OCI-LY3 (cell line): ENCODE results near the gene RNASE12.
"Not testable (repeated sequence)": the region's sequence is repeated elsewhere in the genome, so short reads cannot be mapped to it uniquely, and the experiment has no call there.

ENCODE experiments used
- H2AFZ ChIP-seq: fragments of 200-600, 300-600 bp; shearing (Covaris generic); 2 replicates; pipeline ENCODE4 v1.6.0; 2014; ENCODE audit warnings: antibody characterized with exemption, low read depth, low read length
- H3K27ac ChIP-seq: fragments of 200-600, 300-600 bp; sonication (generic); 2 replicates; pipeline ENCODE4 v1.5.1; 2014; ENCODE audit warnings: mild to moderate bottlenecking, low read length, moderate library complexity, mixed read lengths
- H3K27me3 ChIP-seq: fragments of 200-600, 300-600 bp; sonication (generic); 2 replicates; pipeline ENCODE4 v1.6.1; 2014; ENCODE audit warnings: low read depth, low read length, mixed read lengths
- H3K36me3 ChIP-seq: fragments of 200-600, 300-600 bp; sonication (generic); replicated peaks from 2 replicates; pipeline ENCODE3; 2014; ENCODE audit warnings: low read depth, low read length, mixed read lengths
- H3K4me1 ChIP-seq: fragments of 300-600, 200-600 bp; sonication (generic); 2 replicates; pipeline ENCODE4 v1.6.1; 2014; ENCODE audit warnings: low read length, mixed read lengths
- H3K4me2 ChIP-seq: fragments of 200-600, 300-600 bp; sonication (generic); 2 replicates; pipeline ENCODE4 v1.6.1; 2014; ENCODE audit warnings: low read length, mixed read lengths
- H3K4me3 ChIP-seq: fragments of 300-600, 200-600 bp; sonication (generic); 2 replicates; pipeline ENCODE4 v1.5.1; 2014; ENCODE audit warnings: antibody characterized with exemption, mild to moderate bottlenecking, low read length, moderate library complexity
- H3K79me2 ChIP-seq: fragments of 300-600, 200-600 bp; shearing (Covaris generic); 2 replicates; pipeline ENCODE4 v1.6.1; 2014; ENCODE audit warnings: mild to moderate bottlenecking, low read length, mixed read lengths
- H3K9ac ChIP-seq: fragments of 300-600, 200-600 bp; shearing (Covaris generic); 2 replicates; pipeline ENCODE4 v1.6.0; 2014; ENCODE audit warnings: mild to moderate bottlenecking, low read length, moderate library complexity
- H3K9me3 ChIP-seq: fragments of 200-600, 300-600 bp; shearing (Covaris generic); 2 replicates; pipeline ENCODE4 v1.6.1; 2014; ENCODE audit warnings: low read length, mixed read lengths; ENCODE audit not compliant: insufficient read depth
- H4K20me1 ChIP-seq: fragments of 200-600, 300-600 bp; sonication (generic); 2 replicates; pipeline ENCODE4 v1.6.1; 2016; ENCODE audit warnings: low read length, mixed read lengths; ENCODE audit not compliant: insufficient read depth
- EZH2phosphoT487 ChIP-seq: fragments of 200-600 bp; shearing (Covaris generic); IDR thresholded peaks from 2 replicates; pipeline ENCODE4 v1.6.1; 2018; ENCODE audit warnings: antibody characterized with exemption, mixed run types, low read depth
- TF ChIP-seq, protein P1 (sequence below): fragments of 200-600, 300-600 bp; sonication (generic); IDR thresholded peaks from 2 replicates; pipeline ENCODE4 v1.5.1; 2014; ENCODE audit warnings: antibody characterized with exemption, low read length, low read depth

Gene RNASE12

DNA sequence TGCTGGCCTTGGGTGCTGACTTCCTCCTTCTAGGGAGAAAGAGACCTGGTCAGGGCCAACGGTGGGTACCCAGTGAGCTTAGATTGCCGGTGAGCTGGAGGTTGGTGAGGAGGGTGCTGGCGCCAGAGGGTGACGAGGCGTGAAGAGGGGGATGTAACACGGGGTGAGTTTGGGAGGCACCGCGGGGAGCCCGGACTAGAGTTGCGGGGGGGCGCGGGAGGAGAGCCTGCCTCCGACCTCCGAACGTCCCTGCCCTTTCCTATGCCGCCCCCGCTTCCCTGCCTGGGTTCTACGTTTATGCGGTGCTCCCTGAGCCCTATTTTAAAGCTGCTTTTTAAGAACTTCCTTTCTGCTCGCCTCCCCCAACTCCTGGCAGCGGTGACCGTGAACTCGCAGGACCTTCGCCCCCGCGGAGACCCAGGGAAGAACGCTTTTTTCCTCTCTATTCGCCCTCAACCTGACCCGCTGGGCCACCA, 31.7 kb upstream of the RNASE12 start:
- Histone ChIP-seq H3K4me3 (peak overlapping the region; percentile 79), H2AFZ (peak overlapping the region; percentile 97), H3K27ac (no peak overlapping the region), H3K36me3 (no peaks in the 10 kb centered on the region), H3K9me3 (no peaks in the 10 kb centered on the region), H3K4me2 (peak overlapping the region; percentile 72), H3K4me1 (peaks cover 20% of the 10 kb centered on the region), H3K79me2 (no peaks in the 10 kb centered on the region), H3K27me3 (peaks cover 3% of the 10 kb centered on the region; the same call in 1 of the 2 replicates), H3K9ac (peak overlapping the region; percentile 69), H4K20me1 (no peaks in the 10 kb centered on the region)
- TF ChIP-seq, protein P1, sequence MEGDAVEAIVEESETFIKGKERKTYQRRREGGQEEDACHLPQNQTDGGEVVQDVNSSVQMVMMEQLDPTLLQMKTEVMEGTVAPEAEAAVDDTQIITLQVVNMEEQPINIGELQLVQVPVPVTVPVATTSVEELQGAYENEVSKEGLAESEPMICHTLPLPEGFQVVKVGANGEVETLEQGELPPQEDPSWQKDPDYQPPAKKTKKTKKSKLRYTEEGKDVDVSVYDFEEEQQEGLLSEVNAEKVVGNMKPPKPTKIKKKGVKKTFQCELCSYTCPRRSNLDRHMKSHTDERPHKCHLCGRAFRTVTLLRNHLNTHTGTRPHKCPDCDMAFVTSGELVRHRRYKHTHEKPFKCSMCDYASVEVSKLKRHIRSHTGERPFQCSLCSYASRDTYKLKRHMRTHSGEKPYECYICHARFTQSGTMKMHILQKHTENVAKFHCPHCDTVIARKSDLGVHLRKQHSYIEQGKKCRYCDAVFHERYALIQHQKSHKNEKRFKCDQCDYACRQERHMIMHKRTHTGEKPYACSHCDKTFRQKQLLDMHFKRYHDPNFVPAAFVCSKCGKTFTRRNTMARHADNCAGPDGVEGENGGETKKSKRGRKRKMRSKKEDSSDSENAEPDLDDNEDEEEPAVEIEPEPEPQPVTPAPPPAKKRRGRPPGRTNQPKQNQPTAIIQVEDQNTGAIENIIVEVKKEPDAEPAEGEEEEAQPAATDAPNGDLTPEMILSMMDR = no peak
- no peak for TF ChIP-seq EZH2phosphoT487

DNA sequence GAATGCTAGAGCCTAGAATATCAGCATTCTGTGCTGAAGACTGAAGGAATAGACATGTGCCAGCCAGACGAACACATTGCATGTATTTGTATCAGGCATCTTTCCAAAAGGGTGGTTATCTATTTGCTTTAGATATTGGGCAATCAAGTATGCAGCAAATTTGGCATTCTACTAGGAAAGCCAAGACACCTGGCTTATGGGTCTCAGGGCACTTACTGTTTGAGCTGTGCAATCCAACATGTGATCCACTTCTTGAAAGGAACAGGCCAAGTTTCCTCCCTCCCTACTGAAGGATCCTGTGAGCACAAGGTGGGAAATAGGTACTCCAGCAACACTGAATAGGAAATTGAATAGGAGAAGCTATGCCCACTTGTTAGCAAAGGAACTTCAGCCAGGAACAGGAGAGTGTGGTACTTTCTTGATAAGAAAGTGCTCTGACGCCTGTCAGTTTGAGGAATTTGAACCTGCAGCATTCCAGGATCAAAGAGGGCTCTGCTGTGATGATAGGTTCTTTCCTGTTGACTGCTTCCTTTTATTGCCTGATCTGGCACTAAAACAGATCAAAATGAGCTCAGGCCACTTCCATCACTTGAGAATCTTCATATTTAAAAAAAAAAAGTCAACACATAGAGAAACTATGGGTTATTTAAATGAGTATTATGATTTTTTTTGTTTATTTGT, 29.8 kb upstream of the RNASE12 start:
- no peak overlapping the region for H3K27ac ChIP-seq
- no peaks in the 10 kb centered on the region for H3K9me3 ChIP-seq
- no peak overlapping the region for H3K4me3 ChIP-seq
- no peak overlapping the region for H2AFZ ChIP-seq
- H3K79me2 ChIP-seq = no peaks in the 10 kb centered on the region
- H4K20me1 ChIP-seq = no peaks in the 10 kb centered on the region
- no peak overlapping the region for H3K9ac ChIP-seq
- H3K27me3 ChIP-seq = no peaks in the 10 kb centered on the region
- no peaks in the 10 kb centered on the region for H3K36me3 ChIP-seq
- no peak overlapping the region for H3K4me2 ChIP-seq
- H3K4me1 ChIP-seq = peaks cover 23% of the 10 kb centered on the region
- TF ChIP-seq, protein P1 = no peak
- no peak for TF ChIP-seq EZH2phosphoT487

DNA sequence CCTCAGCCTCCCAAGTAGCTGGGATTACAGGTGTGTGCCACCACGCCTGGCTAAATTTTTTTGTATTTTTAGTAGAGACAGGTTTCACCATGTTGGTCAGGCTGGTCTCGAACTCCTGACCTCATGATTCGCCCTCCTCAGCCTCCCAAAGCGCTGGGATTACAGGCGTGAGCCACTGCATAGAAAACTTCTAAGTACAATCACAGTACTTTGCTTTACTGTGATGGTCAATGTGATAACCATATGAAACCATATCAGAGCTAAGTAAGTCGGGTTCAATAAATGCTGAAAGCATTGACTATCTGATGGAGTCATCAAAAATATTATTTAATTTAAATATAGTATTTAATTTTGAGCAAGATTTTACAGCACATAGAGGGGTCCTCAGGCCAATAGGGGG, 28.5 kb upstream of the RNASE12 start:
- not testable (repeated sequence) for H3K4me2 ChIP-seq, H3K36me3 ChIP-seq, H3K27ac ChIP-seq, H3K9me3 ChIP-seq, H3K79me2 ChIP-seq, H3K27me3 ChIP-seq, H3K4me3 ChIP-seq, H3K9ac ChIP-seq, H2AFZ ChIP-seq, H4K20me1 ChIP-seq
- peaks cover 28% of the 10 kb centered on the region for H3K4me1 ChIP-seq

DNA sequence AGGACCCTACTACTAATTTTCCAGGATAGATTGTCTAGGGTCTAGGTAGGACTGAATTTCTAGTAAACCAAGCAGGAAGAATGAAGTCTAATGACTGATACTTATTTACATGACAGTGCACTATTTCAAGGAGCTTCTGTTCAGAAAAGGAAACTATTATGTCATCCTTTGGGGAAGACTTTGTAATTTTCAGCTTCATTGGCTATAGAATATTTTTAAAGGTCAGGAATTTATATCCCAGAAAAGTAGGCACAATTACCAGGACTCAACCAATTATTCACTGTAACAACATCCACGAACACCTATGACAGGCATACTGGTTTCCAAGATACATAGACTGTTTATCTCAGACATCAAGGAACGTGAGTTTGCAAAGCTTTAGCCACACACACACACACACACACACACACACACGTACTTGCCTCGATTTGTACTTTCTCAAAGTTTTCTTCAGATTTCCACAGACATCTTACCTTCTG, 27.1 kb upstream of the RNASE12 start:
- peak overlapping the region; percentile 13 for H3K4me2 ChIP-seq
- TF ChIP-seq, protein P1 = no peak
- no peak for TF ChIP-seq EZH2phosphoT487
- no peak overlapping the region for H3K27ac ChIP-seq

More for the DNA sequence above, 27.1 kb upstream of the RNASE12 start:
- Histone ChIP-seq H3K27me3 (no peaks in the 10 kb centered on the region), H3K9me3 (no peaks in the 10 kb centered on the region), H4K20me1 (no peaks in the 10 kb centered on the region), H3K36me3 (no peaks in the 10 kb centered on the region), H3K4me3 (no peak overlapping the region), H3K9ac (no peak overlapping the region), H3K4me1 (peaks cover 27% of the 10 kb centered on the region), H3K79me2 (no peaks in the 10 kb centered on the region), H2AFZ (no peak overlapping the region)
